Activated CD4-positive, CD25-positive, alpha-beta regulatory T cell treated with anti-CD3 and anti-CD28 coated beads, Interleukin-2, amount 50 U/mL, for 24 hours (primary cell): ENCODE data around the gene DLL3.
"Not testable (repeated sequence)": the region's sequence is repeated elsewhere in the genome, so short reads cannot be mapped to it uniquely, and the experiment has no call there.

ENCODE experiments used
- ATAC-seq, 2 donors: fragments of 150-1000 bp; cut with Tn5 transposase; one replicate each; pipeline ENCODE4 v1.10.0; 2021; ENCODE audit warnings: mild to moderate bottlenecking in 1 of 2, moderate library complexity in 1 of 2

Gene DLL3, protein sequence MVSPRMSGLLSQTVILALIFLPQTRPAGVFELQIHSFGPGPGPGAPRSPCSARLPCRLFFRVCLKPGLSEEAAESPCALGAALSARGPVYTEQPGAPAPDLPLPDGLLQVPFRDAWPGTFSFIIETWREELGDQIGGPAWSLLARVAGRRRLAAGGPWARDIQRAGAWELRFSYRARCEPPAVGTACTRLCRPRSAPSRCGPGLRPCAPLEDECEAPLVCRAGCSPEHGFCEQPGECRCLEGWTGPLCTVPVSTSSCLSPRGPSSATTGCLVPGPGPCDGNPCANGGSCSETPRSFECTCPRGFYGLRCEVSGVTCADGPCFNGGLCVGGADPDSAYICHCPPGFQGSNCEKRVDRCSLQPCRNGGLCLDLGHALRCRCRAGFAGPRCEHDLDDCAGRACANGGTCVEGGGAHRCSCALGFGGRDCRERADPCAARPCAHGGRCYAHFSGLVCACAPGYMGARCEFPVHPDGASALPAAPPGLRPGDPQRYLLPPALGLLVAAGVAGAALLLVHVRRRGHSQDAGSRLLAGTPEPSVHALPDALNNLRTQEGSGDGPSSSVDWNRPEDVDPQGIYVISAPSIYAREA

DNA sequence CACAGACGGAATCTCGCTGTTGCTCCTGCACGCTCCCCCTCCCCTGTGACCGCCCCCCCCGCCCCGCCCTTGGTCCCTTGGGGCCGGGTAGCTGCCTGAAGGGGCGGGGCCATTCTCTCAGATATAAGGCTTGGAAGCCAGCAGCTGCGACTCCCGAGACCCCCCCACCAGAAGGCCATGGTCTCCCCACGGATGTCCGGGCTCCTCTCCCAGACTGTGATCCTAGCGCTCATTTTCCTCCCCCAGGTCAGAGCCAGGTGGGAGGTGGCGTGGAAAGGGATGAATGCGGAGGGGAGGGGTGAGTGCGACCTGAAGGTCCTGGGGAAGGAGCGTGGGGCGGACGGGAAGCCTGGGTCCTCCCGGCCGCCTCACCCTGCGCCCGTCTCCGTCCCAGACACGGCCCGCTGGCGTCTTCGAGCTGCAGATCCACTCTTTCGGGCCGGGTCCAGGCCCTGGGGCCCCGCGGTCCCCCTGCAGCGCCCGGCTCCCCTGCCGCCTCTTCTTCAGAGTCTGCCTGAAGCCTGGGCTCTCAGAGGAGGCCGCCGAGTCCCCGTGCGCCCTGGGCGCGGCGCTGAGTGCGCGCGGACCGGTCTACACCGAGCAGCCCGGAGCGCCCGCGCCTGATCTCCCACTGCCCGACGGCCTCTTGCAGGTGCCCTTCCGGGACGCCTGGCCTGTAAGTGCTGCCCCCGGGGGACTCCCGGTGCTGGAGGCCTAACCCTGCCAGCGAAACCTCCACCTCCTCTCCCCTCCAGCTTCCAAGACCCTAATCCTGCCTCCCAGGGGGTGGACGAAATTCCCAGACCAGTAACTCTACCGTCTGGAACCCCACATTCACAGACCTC lies at the start of gene DLL3:
DLL3 (plus strand) TSS at position 150 of the 845 bp plus-strand sequence; CDS start at position 178, 28 bp downstream.
- ATAC-seq = peak in 1 of 2 donors; percentile 23

DNA sequence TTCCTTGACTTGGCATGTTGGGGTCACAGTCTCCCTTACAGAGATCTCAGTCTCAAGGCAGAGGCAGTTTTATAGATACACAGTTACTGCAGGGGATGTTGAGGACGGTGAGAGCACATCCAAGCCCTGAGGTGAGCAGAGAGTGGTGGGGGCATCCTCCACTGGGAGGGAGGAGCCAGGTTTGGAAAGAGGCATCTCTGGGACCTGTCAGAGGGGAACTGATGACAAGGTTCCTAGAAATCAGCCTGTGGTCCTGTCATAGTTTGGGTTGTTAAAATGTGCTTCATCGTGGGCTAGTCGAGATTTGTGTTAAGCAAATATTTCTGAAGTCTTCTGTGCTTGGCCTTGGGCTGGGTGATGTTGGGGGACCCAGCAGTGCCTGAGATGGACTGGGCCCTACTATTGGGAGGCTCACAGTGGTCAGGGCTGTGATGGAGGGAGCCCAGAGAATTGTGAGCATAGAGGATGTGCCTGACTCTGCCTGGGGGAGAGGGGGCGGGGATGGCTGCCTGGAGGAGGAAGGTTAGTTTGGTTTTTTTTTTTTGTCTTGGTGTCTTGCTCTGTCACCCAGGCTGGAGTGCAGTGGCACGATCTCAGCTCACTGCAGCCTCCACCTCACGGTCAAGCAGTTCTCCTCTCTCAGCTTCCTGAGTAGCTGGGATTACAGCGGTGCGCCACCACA lies 49.5 kb upstream of the DLL3 start:
- ATAC-seq = no peak

DNA sequence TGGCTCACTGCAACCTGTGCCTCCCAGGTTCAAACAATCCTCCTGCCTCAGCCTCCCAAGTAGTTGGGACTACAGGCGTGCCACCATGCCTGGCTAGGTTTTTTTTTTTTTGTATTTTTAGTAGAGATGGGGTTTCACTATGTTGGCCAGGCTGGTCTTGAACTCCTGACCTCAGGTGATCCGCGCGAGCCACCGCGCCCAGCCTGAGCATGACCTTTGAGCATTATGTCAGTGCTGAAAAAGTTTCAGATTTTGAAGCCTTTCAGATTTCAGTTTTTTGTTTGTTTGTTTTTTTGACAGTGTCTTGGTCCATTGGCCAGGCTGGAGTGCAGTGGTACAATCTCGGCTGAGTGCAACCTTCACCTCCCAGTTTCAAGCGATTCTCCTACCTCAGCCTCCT lies 47.5 kb upstream of the DLL3 start:
- ATAC-seq = not testable (repeated sequence)

DNA sequence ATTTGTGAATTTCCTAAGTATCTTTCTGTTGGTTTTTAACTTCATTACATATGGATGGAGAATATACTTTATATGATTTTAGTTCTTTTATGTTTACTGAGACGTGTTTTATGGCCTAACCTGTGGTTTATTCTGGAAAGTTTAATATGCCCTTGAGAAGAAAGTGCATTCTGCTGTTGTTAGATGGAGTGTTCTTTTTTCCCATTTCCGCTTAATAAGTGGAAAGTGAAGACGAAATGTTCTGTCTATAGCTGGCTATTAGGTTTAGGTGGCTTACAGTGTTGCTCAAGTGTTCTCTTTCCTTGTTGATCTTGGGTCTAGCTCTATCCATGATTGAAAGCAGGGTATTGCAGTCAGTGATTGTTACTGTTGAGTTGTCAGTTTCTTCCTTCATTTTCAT lies 35.3 kb upstream of the DLL3 start:
- no peak for ATAC-seq

DNA sequence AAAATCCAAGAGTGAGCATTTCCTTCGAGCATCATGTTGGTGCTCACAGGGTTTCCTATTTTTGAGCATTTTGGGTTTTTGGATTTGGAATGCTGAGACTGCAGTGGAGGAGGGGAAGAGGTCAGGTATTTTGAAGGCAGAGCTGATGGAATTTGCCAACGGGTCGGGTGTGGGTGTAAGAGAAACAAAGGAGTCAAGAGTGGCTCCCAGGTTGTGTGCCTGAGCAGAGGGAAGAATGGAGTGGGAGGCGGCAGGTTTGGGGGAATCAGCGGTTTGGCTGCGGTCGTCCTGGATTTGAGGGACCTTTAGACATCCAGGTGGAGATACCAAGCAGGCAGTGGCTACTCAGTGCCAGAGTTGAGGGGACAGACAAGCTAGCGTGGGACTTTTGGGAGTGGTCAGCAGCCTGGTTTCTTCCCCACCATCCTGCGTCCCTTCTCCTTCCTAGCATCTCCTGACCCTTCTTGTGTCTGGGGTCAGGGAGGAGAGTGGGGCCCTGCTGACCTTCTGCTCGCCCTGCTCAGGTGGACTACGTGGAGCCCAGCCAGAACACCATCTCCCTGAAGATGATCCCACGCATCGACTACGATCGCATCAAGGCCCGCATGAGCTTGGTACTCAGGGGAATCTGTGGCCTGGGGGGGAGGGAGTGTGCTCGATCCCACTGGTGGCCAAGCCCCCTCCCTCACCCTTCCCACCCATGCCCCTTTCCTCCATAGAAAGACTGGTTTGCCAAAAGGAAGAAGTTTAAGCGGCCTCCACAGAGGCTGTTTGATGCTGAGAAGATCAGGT lies 32.6 kb upstream of the DLL3 start:
- ATAC-seq = no peak

DNA sequence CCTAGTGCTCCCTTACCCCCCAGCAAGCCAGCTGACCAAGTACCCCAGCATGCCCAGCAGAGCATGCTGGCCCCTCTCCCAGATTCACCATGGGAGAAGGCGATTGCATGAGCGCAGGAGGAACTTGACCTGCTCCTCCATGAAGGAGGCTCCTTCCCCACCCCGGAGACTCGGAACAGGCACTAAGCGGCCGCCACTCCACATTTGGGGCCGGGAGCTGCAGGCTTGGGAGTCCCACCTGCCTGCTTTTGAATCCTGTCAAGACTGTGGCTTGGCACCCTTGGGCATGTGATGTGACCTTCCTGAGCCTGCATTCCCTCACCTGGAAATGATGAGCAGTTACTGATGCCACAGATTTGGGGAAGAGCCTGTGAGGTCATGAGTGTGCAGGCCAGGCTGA lies 30.8 kb upstream of the DLL3 start:
- ATAC-seq = no peak

DNA sequence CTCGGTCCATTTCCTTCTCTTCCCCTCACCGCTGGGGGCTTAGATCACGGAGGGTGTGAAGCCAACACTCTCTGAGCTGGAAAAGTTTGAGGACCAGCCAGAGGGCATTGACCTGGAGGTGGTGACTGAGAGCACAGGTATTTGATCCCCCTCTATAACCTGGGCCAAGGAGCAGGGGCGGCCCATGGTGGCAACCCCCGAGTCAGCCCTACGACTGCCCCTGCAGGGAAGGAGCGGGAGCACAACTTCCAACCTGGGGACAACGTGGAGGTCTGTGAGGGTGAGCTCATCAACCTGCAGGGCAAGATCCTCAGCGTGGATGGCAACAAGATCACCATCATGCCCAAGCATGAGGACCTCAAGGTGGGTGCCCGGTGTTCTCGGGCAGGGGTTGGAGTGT lies 29.7 kb upstream of the DLL3 start:
- no peak for ATAC-seq

DNA sequence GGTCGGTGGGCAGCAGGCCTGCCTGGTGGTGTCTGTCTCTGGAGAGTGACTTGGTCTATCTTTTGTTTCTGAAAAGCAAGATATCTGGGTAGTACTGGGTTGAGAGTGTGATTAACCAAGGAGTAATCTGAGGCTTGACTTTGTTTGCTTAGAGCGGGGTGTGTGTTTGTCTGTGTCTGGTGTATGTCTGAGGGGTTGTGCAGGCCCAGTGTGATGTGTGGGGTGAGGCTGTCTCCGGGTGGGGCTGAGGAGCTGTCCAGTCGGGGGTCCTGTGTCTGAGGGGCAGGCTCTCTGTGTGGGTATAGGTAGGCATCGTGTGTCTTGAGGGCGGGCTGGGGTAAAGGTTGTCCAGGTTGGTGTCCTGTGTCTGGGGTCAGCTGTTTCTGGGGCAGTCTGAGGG lies 29.2 kb upstream of the DLL3 start:
- ATAC-seq = no peak

DNA sequence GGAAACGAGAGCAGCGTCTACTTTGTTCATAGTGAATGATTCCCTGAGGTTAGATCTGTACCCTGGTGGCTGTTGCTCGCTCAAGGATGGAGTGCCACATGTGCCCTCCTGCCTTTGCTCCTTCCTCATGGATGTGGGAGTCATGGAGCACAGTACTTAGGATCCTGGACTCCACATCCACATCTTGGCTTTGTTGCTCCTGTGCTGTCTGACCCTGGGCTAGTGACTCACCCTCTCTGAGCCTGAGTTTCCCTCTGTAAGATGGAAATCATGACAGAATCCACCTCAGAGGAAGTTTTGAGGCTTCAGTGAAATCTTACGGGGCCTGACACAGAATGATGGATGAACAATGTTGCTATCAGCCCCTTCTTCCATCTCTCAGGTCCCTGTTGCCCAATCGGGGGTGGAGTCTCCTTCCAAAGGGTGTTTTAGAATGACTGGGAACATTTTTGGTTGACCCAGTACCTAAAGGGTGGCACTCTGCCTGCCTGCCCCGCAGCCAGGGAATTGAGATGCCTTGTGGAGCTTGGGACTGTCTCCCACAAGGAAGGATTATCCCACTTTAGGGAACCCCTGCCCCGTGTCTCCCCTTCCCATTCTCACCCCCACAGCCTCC lies 27.9 kb upstream of the DLL3 start:
- peak in 1 of 2 donors; percentile 24 for ATAC-seq

DNA sequence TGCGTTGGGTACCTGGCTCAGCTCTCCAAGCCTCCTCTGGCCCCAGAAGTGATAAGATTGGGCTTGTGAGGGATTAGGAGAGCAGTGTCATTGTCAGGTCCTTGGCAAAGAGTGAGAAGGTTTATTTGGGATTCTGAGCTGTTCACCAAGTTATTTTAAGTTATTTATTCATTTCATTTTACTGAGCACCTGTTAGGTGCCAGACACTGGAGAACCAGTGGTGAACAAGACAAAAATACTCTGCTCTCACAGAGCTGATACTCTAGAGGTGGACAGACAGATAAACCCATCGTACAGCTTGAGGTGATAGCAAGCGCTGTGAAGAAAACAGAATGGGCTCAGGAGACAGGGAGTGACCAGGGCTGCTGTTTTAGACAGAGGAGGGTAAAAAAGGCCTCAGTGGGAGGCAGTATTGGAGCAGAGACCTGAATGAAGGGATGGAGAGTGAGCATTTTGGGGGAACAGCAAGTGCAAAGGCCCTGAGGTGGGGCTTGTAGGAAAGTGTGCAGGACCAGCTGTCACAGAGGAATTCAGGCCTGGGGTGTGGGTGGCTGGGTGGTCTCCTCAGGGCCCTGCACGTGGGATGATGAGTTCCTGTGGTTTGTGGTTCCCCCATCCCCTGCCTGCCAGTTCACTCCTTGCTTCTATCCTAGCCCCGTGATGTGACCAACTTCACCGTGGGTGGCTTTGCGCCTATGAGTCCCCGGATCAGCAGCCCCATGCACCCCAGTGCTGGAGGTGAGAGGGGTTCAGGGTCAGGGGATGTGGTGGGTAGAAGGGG lies 26.8 kb upstream of the DLL3 start:
- no peak for ATAC-seq

DNA sequence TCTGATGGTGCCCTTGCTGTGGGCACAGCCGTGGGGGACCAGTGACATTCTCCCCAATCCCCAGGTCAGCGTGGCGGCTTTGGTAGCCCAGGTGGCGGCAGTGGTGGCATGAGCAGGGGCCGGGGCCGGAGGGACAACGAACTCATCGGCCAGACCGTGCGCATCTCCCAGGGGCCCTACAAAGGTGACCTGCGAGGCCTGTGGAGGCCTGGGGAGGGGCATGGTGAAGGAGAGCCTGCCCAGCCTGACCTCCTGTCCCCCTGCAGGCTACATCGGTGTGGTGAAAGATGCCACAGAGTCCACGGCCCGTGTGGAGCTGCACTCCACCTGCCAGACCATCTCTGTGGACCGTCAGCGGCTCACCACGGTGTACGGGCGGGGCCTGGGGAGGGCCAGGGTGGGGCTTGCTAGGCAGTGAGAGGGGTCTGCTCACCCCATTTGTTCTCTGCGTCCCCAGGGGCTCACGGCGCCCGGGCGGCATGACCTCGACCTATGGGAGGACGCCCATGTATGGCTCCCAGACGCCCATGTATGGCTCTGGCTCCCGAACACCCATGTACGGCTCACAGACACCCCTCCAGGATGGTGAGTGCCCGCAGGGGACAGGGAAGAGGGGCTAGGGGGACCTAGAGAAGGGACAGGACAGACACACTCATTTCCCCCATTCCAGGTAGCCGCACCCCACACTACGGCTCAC lies 25.9 kb upstream of the DLL3 start:
- ATAC-seq = no peak

DNA sequence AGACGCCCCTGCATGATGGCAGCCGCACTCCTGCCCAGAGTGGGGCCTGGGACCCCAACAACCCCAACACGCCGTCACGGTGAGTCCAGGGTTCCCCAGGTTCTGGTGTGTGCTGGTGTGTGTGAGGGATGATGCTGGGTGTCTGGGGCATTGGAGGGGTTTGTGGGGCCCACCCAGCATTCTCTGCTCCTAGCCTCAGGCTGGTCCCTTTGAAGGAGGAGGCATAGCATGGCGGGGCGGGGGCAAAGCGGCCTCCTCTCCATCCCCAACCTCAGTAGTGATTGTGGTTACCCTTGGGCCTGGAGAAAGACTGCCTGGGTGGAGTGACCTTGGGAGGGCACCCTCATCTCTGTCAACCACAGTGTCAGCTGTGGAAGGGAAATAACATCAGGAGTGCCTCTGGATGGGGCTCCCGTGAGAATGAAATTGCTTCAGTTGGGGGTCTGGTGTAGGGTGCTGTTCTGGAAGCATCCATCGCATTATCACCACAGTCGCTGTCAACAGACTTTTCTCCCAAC lies 25.2 kb upstream of the DLL3 start:
- ATAC-seq = no peak

DNA sequence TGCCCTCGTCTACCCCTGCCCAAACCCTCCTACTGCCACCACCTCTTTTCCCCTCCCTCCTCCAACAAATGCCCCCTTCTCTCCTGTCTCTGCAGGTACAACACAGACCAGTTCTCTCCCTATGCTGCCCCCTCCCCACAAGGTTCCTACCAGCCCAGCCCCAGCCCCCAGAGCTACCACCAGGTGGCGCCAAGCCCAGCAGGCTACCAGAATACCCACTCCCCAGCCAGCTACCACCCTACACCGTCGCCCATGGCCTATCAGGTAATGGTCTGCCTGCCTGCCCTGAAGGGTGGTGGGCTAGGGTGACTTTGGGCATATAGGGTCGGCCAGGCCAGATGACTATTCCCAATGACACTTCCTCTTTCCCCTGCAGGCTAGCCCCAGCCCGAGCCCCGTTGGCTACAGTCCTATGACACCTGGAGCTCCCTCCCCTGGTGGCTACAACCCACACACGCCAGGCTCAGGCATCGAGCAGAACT lies 24.6 kb upstream of the DLL3 start:
- ATAC-seq = peak; percentile 79 to 81

DNA sequence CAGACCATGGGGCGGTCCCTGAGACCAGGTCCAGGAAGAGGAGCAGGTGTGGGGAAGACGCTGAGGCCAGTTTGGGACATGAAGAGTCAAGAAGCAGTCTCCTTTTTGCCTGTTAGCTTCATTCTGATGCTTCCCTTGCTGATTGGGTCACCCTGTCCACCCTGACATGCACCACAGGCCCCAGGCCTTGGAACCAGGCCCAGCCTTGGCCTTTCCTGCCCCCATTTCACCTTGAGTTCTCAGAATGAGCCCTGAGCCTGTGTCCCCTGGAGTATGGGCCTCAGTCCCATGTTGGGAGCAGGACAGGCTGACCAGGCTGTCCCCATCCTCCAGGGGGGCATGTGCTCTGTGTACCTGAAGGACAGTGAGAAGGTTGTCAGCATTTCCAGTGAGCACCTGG lies 23.0 kb upstream of the DLL3 start:
- no peak for ATAC-seq

DNA sequence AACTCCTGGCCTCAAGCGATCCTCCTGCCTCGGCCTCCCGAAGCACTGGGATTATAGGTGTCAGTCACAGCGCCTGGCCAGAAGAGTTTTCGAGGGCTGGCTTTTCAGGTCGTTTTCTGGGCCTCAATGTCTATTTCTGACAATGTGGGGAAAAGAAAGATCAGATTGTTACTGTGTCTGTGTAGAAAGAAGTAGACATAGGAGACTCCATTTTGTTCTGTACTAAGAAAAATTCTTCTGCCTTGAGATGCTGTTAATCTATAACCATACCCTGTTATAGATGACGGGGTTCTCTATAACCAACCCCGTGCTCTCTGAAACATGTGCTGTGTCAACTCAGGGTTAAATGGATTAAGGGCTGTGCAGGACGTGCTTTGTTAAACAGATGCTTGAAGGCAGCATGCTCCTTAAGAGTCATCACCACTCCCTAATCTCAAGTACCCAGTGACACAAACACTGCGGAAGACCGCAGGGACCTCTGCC lies 19.4 kb upstream of the DLL3 start:
- ATAC-seq = not testable (repeated sequence)

DNA sequence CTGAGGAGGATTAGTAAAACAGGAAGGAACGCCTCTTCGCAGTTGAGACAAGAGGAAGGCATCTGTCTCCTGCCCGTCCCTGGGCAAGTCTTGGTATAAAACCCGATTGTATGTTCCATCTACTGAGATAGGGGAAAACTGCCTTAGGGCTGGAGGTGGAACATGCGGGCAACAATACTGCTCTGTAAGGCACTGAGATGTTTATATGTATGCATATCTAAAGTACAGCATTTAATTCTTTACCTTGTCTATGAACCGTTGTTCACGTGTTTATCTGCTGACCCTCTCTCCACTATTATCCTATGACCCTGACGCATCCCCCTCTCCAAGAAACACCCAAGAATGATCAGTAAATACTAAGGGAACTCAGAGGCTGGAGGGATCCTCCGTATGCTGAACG lies 18.8 kb upstream of the DLL3 start:
- ATAC-seq = no peak

DNA sequence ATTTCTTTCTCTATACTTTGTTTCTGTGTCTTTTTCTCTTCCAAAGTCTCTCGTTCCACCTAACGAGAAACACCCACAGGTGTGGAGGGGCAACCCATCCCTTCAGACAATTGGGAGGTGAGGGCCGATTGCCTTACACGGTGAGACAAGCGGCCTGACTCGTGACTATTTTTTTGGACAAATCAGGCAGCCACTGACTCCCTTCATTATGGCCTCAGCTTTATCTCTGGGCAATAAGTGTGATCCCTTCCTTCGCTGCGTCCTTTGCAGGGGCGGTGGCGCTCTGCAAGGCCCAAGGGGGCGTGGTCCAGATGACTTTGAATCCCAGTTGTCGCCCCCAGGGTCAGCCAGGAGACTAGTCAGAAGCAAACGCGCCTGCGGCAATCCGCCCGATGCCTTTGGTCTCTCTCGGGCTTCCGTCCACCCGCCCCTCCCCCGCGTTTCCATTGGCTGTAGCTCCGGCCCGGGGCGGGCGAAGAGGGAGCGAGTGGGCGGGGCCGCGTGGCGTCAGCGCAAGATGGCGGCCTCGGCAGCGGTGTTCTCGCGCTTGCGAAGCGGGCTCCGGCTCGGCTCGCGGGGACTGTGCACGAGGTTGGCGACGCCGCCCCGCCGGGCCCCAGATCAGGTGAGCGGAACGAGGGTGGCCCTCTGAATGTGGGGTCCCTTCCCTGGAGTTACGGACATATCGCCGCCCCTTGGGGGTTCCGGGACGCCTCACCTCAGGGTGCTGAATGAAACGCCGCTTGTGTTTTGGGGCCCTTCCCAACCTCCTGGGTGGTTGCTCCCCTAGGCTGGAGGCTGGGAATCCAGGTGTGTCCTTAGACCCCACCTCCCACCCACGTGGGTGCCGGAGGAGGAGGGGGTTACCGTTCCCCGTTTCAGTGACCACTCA lies 18.2 kb upstream of the DLL3 start, which contains the start of gene TIMM50:
TIMM50 (plus strand) TSS at position 502 of the 892 bp plus-strand sequence; CDS start at position 518, 16 bp downstream.
- ATAC-seq = peak; percentile 95 to 97

DNA sequence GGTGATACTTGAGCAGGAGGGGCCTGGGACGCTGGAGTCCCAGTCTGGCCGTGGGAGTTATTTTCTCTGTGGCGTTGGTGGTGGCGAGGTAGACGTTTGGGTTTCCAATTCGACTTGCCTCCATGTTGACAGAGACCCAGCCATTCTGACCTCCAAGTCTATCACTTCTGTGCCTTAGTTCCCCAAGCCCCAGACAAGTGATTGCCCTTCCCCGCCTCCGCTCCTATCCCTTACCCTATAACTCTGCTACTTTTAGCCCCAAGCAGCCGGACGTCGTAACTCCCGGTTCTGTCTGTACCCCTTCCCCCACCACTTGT lies 17.6 kb upstream of the DLL3 start:
- no peak for ATAC-seq

DNA sequence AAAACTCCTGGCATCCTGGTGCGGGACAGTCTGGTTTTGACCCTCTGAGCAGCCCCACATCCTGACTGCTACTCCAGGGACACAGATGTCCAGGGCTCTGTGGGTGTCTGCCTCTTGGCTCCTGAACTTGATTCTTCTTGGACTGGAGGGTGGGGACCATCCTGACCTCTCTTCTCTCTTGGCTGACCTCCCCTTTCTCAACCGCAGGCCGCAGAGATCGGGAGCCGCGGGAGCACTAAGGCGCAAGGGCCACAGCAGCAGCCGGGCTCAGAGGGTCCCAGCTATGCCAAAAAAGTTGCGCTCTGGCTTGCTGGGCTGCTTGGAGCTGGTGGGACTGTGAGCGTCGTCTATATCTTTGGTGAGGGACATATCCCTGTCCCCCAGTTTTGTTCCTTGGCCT lies 17.1 kb upstream of the DLL3 start:
- ATAC-seq = no peak
